Mucosa of descending colon (tissue), 3 donors: ENCODE data around the gene DNAJB2. TPM values are rescaled to one million over a fixed set of nuclear protein-coding genes. Genes with fewer than 3 reads are reported as not detected.

ENCODE experiments used
- ATAC-seq: fragments of 200-7000 bp; cut with Tn5 transposase; one replicate; pipeline ENCODE4 v1.9.1; 2020; ENCODE audit warnings: mild to moderate bottlenecking, moderate library complexity
- DNase-seq, 3 donors: peaks; one replicate each; pipeline ENCODE4 v3.0.0-alpha.2; 2020
- H3K36me3 ChIP-seq: fragments of 200-600 bp; one replicate; pipeline ENCODE4 v1.8.0; 2021; ENCODE audit warnings: low read depth, mild to moderate bottlenecking
- H3K4me1 ChIP-seq: fragments of 200-600 bp; one replicate; pipeline ENCODE4 v1.8.0; 2021; ENCODE audit warnings: low read depth, mild to moderate bottlenecking
- H3K4me3 ChIP-seq: fragments of 200-600 bp; one replicate; pipeline ENCODE4 v1.8.0; 2021; ENCODE audit warnings: mild to moderate bottlenecking
- H3K9me3 ChIP-seq: fragments of 200-600 bp; one replicate; pipeline ENCODE4 v1.8.0; 2021; ENCODE audit warnings: mild to moderate bottlenecking
- intact Hi-C, 2 donors: fragments of 100-400 bp; cut with DNase I in 1 of 2; cut with micrococcal nuclease in 1 of 2; formaldehyde crosslinking; loops; one replicate each; pipeline versions ENCODE4 v1.11.0 to v1.11.1; 2022; cut with DNase I, micrococcal nuclease
- total RNA-seq, 3 donors: library from RNA; stranded (reverse); fragmentation: NEBNext Ultra II Directional in 2 of 3; extraction: Animal tissue kit (Norgen Biotek cat#: 25700) in 2 of 3; gene quantifications; one replicate each; pipeline versions ENCODE4 v1.2.1 to v1.2.4, GENCODE V29; 2021 to 2023
- TF ChIP-seq, protein P1 (sequence below): fragments of 200-600 bp; IDR thresholded peaks from one replicate; pipeline ENCODE4 v1.8.0; 2022; ENCODE audit warnings: antibody characterized with exemption, mild to moderate bottlenecking
- donor health status: DM: no; HTN: no; CAD: no; lungs with moderate emphysema.
- donor health status: DM: no; HTN: no; CAD: no.
- donor health status: DM: no; HTN: yes; CAD: no.

The DNAJB2 gene
- total RNA-seq, 3 donors from 2014 or later: 61.0 to 71.0 (median 68.7) TPM

- Histone ChIP-seq H3K4me1 (no peaks in the 10 kb centered on the region), H3K36me3 (no peaks in the 10 kb centered on the region), H3K9me3 (no peaks in the 10 kb centered on the region), H3K4me3 (no peak overlapping the region)
- TF ChIP-seq, protein P1, sequence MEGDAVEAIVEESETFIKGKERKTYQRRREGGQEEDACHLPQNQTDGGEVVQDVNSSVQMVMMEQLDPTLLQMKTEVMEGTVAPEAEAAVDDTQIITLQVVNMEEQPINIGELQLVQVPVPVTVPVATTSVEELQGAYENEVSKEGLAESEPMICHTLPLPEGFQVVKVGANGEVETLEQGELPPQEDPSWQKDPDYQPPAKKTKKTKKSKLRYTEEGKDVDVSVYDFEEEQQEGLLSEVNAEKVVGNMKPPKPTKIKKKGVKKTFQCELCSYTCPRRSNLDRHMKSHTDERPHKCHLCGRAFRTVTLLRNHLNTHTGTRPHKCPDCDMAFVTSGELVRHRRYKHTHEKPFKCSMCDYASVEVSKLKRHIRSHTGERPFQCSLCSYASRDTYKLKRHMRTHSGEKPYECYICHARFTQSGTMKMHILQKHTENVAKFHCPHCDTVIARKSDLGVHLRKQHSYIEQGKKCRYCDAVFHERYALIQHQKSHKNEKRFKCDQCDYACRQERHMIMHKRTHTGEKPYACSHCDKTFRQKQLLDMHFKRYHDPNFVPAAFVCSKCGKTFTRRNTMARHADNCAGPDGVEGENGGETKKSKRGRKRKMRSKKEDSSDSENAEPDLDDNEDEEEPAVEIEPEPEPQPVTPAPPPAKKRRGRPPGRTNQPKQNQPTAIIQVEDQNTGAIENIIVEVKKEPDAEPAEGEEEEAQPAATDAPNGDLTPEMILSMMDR: no peak
- ATAC-seq (no peak), DNase-seq (no peak)
- intact Hi-C loops: no loop called here
These were observed 12.9 kb upstream of the DNAJB2 start for GRCh38 chr2:219266232-219266631.

DNA sequence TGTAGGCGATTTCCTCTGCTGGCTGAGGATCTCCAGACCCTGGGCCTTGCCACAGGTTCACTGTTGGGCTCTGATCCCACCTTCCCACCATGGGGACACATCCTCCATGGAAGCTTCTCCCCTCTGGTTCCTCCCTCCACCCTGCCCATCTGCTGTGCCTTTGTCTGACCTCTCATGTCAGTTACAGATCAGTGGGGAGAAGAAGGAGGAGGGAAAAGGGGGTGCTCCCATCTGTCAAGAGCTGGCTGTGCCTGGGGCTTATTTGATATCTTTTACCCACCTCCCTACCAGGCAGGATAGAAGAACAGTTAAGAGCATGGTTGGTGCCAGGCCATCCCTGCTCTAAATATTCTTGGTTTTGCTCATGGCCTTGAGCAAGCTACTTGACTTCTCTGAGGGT, 12.3 kb upstream of the DNAJB2 start:
- Histone ChIP-seq H3K4me3 (no peak overlapping the region), H3K4me1 (no peaks in the 10 kb centered on the region), H3K9me3 (no peaks in the 10 kb centered on the region), H3K36me3 (no peaks in the 10 kb centered on the region)
- ATAC-seq (no peak), DNase-seq (no peak)
- intact Hi-C loops: no loop called here
- TF ChIP-seq, protein P1: no peak

GRCh38 chr2:219268294-219268693, 10.9 kb upstream of the DNAJB2 start:
- Histone ChIP-seq H3K36me3 (no peaks in the 10 kb centered on the region), H3K4me3 (no peak overlapping the region), H3K4me1 (no peaks in the 10 kb centered on the region), H3K9me3 (no peaks in the 10 kb centered on the region)
- DNase-seq (no peak), ATAC-seq (no peak)
- TF ChIP-seq, protein P1: no peak
- intact Hi-C loops: no loop called here

GRCh38 chr2:219269362-219270054, 9.7 kb upstream of the DNAJB2 start:
- Histone ChIP-seq H3K36me3 (no peaks in the 10 kb centered on the region), H3K9me3 (no peaks in the 10 kb centered on the region), H3K4me3 (no peak overlapping the region), H3K4me1 (no peaks in the 10 kb centered on the region)
- ATAC-seq (peak; percentile 92), DNase-seq (peak in 2 of 3 donors; percentile 73 to 85)
- TF ChIP-seq, protein P1: no peak
- intact Hi-C loops: no loop called here

DNA sequence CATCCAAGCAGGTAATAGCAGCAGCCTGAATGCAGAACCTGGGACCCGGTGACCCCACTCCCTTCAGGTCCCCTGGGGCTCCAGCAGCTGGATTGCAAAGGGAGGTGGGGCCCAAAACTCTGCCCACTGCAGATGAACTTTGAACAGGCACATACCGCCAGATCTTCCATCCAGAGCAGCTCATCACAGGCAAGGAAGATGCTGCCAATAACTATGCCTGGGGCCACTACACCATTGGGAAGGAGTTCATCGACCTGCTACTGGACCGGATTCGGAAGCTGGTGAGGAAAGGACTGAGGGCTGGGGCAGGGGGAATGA, 9.2 kb upstream of the DNAJB2 start:
- no peaks in the 10 kb centered on the region for H3K4me1 ChIP-seq
- ATAC-seq (no peak), DNase-seq (no peak)
- no peaks in the 10 kb centered on the region for H3K9me3 ChIP-seq
- intact Hi-C loops: no loop called here
- H3K4me3 ChIP-seq: no peak overlapping the region
- TF ChIP-seq, protein P1: no peak
- no peaks in the 10 kb centered on the region for H3K36me3 ChIP-seq

- H3K4me3 ChIP-seq: no peak overlapping the region
- TF ChIP-seq, protein P1: no peak
- H3K36me3 ChIP-seq: no peaks in the 10 kb centered on the region
- DNase-seq: no peak
- H3K4me1 ChIP-seq: no peaks in the 10 kb centered on the region
- intact Hi-C loops: no loop called here
- no peaks in the 10 kb centered on the region for H3K9me3 ChIP-seq
- ATAC-seq: no peak
These were observed 8.1 kb upstream of the DNAJB2 start for GRCh38 chr2:219271021-219271420.
